Endothelial cell of umbilical vein (primary cell): Measurements from ENCODE around the gene MYADML2. TPM values are rescaled to one million over a fixed set of nuclear protein-coding genes. Genes with fewer than 3 reads are reported as not detected.

ENCODE experiments used
- BruUV-seq: library from RNA; stranded (reverse); fragments of 400-500 nt; replicated peaks from 2 replicates; lab custom pipeline; 2021; lab: Mats Ljungman, UMichigan
- CTCF ChIA-PET: fragments of 300-600, 350-600 bp; sonication (Branson Sonifier 250); formaldehyde crosslinking; loops from one replicate; lab custom pipeline; 2021; ENCODE audit warnings: antibody characterized with exemption, inconsistent platforms; lab: Charles Lee
- POLR2A ChIA-PET: fragments of 300-600, 350-600 bp; sonication (Branson Sonifier 250); formaldehyde crosslinking; loops from one replicate; lab custom pipeline; 2021; ENCODE audit warnings: antibody characterized with exemption, inconsistent platforms; lab: Charles Lee
- DNase-seq: peaks from one replicate; pipeline ENCODE4 v3.0.0-alpha.2; 2011; ENCODE audit warnings: low read depth, low spot score
- FAIRE-seq: peaks from 2 replicates; lab custom pipeline; 2011; peaks lifted over from hg19 to GRCh38; lab: Jason Lieb, UNC
- H2AFZ ChIP-seq: 2 replicates; pipeline ENCODE4 v1.6.0; 2012; ENCODE audit warnings: low read depth, low read length, control low read depth, inconsistent platforms
- H3K27ac ChIP-seq: 2 replicates; pipeline ENCODE4 v1.5.1; 2011; ENCODE audit warnings: low read depth, mild to moderate bottlenecking, control low read depth, low read length, moderate library complexity; ENCODE audit not compliant: insufficient read depth
- H3K27me3 ChIP-seq, 2 experiments: 2 replicates each; pipeline versions ENCODE4 v1.6.0 to v1.6.1; 2011; ENCODE audit warnings: low read length in 2 of 2, mixed read lengths in 1 of 2; ENCODE audit not compliant: control insufficient read depth in 2 of 2, insufficient read depth in 2 of 2
- H3K36me3 ChIP-seq, 2 experiments: 2 replicates in 1 of 2; 3 replicates in 1 of 2; pipeline ENCODE4 v1.5.1; 2011; ENCODE audit warnings: low read length in 2 of 2, mild to moderate bottlenecking in 1 of 2, moderate library complexity in 1 of 2; ENCODE audit not compliant: control insufficient read depth in 2 of 2, insufficient read depth in 2 of 2; ENCODE audit errors: extremely low read depth in 1 of 2
- H3K4me1 ChIP-seq: 3 replicates; pipeline ENCODE4 v1.5.1; 2011; ENCODE audit warnings: mild to moderate bottlenecking, low read length; ENCODE audit not compliant: control insufficient read depth, insufficient read depth; ENCODE audit errors: extremely low read depth
- H3K4me2 ChIP-seq: 2 replicates; pipeline ENCODE4 v1.6.1; 2011; ENCODE audit warnings: low read length, control low read depth, mixed read lengths; ENCODE audit not compliant: insufficient read depth
- H3K4me3 ChIP-seq, 3 experiments: fragments of 200-600 bp in 1 of 3; sonication (generic), shearing (Covaris generic) in 1 of 3; replicated peaks in 1 of 3; 2 replicates each; pipeline ENCODE4 v1.5.1; 2011 to 2016; ENCODE audit warnings: control low read depth in 3 of 3, low read length in 3 of 3, mild to moderate bottlenecking in 2 of 3, inconsistent platforms in 1 of 3, low read depth in 1 of 3, moderate library complexity in 1 of 3; ENCODE audit not compliant: insufficient read depth in 1 of 3
- H3K79me2 ChIP-seq: 2 replicates; pipeline ENCODE4 v1.6.0; 2012; ENCODE audit warnings: low read length, inconsistent platforms; ENCODE audit not compliant: control insufficient read depth, insufficient read depth
- H3K9ac ChIP-seq: replicated peaks from 2 replicates; pipeline ENCODE3; 2011; ENCODE audit warnings: low read length, control low read depth; ENCODE audit not compliant: insufficient read depth; ENCODE audit errors: extremely low read depth
- H3K9me1 ChIP-seq: replicated peaks from 3 replicates; pipeline ENCODE4 v1.6.0; 2011; ENCODE audit warnings: mild to moderate bottlenecking, low read length; ENCODE audit not compliant: control insufficient read depth, insufficient read depth; ENCODE audit errors: extremely low read depth
- H3K9me3 ChIP-seq: replicated peaks from 2 replicates; pipeline ENCODE4 v1.5.1; 2012; ENCODE audit warnings: low read length, inconsistent platforms; ENCODE audit not compliant: control insufficient read depth, insufficient read depth
- H4K20me1 ChIP-seq: replicated peaks from 2 replicates; pipeline ENCODE3; 2011; ENCODE audit warnings: mild to moderate bottlenecking, low read length; ENCODE audit not compliant: control insufficient read depth, insufficient read depth; ENCODE audit errors: extremely low read depth
- CTCF ChIP-seq, 2 donors: IDR thresholded peaks; 1 replicate in 1 of 2; 2 replicates in 1 of 2; pipeline ENCODE4 v1.5.1; 2011; ENCODE audit warnings: low read length in 2 of 2, mild to moderate bottlenecking in 2 of 2, moderate library complexity in 2 of 2, control low read depth in 1 of 2, inconsistent platforms in 1 of 2, low read depth in 1 of 2; ENCODE audit not compliant: insufficient read depth in 1 of 2; ENCODE audit errors: extremely low read depth in 1 of 2
- EZH2 ChIP-seq: IDR thresholded peaks from 2 replicates; pipeline ENCODE4 v1.6.1; 2012; ENCODE audit warnings: borderline replicate concordance, low read depth, mild to moderate bottlenecking, moderate library complexity, low read length, inconsistent platforms; ENCODE audit not compliant: severe bottlenecking
- FOS ChIP-seq: IDR thresholded peaks from 2 replicates; pipeline ENCODE4 v1.6.1; 2011; ENCODE audit warnings: mild to moderate bottlenecking, low read length, moderate library complexity, borderline replicate concordance; ENCODE audit not compliant: insufficient read depth
- GATA2 ChIP-seq: IDR thresholded peaks from 2 replicates; pipeline ENCODE4 v1.7.0; 2011; ENCODE audit warnings: low read depth, mild to moderate bottlenecking, moderate library complexity, mixed read lengths, low read length; ENCODE audit not compliant: insufficient read length, insufficient read depth
- JUN ChIP-seq: IDR thresholded peaks from 2 replicates; pipeline ENCODE4 v1.6.1; 2011; ENCODE audit warnings: borderline replicate concordance, low read depth; ENCODE audit not compliant: insufficient read length, insufficient read depth
- MYC ChIP-seq: IDR thresholded peaks from one replicate; pipeline ENCODE4 v1.6.1; 2011; ENCODE audit warnings: mild to moderate bottlenecking, low read depth, low read length
- POLR2A ChIP-seq: IDR thresholded peaks from 2 replicates; pipeline ENCODE4 v1.6.1; 2012; ENCODE audit warnings: low read depth, mild to moderate bottlenecking, control low read depth, low read length
- POLR2AphosphoS5 ChIP-seq: IDR thresholded peaks from 2 replicates; pipeline ENCODE4 v1.6.1; 2012; ENCODE audit warnings: low read depth, mild to moderate bottlenecking, control low read depth, low read length, moderate library complexity; ENCODE audit not compliant: insufficient read depth
- dilution Hi-C: fragments of 300-500 bp; cut with MboI; formaldehyde crosslinking; loops from one replicate; pipeline ENCODE4 v1.15.0; 2019; ENCODE audit warnings: low sequenced_read_pairs; ENCODE audit not compliant: extremely low pct_ligation_motif_present
- intact Hi-C: fragments of 100-400 bp; cut with micrococcal nuclease; formaldehyde crosslinking; loops from one replicate; pipeline ENCODE4 v1.10.0; 2022
- polyA plus RNA-seq, 4 experiments: library from polyadenylated mRNA; depleted of rRNA in 3 of 4; stranded (reverse) in 3 of 4; unstranded in 1 of 4; fragments of >200 nt; gene quantifications; 2 replicates each; pipeline versions ENCODE4 v1.2.1 to v1.2.3, GENCODE V29; 2011 to 2012; ENCODE audit warnings: missing spikeins in 1 of 4
- total RNA-seq: library from RNA; stranded (reverse); gene quantifications from 2 replicates; pipeline ENCODE4 v1.2.3, GENCODE V29; 2021
- TF ChIP-seq, protein P1 (sequence below): IDR thresholded peaks from 2 replicates; pipeline ENCODE4 v1.6.1; 2011; ENCODE audit not compliant: insufficient read depth, insufficient read length

Gene MYADML2
- total and polyA plus RNA-seq, 2 donors (not counting 3 experiments of a cell fraction or from before 2014, with no cell fraction given), result not detected

DNA sequence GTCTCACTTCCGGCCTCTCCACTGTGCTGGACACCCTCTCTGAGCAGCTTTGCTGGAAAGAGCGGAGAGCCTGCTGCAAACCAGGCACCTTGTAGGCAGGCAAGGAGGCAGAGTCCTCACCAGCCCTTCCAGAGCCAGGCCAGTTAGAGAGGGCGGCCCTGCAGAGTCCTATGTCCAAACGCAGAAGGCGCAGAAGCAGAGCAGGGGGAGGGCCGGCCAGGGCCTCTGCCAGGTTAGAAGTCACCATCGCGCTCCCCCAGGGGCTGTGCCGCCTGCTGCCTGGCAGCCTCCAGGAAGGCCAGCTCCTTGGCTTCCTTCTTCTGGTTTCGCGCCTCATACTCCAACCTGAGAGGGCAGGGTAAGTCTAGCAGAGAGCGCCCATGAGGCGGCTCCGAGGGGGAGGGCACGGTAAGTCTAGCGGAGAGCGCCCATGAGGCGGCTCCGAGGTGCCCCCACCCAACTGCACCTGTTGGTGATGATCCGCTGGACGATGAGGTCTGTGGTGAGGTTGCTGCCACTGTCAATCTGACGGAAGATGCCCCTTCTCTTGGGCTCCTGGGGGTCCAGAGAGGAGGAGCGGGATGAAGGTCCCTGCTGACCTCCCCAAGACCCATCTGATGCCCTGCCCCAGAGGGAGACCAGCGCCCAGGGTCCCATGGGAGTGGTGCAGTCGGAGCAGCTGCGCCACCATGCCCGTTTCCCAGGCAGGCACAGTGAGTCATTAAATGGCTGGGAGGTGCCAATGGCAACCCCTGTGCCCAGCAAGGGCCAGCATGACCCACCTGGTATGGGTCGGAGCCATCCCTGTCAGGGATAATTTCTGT, 42.2 kb downstream of the MYADML2 start:
- no peak for DNase-seq
- no peaks in the 10 kb centered on the region for H3K79me2 ChIP-seq
- no peak overlapping the region for H2AFZ ChIP-seq
- no peak overlapping the region for H3K9ac ChIP-seq
- POLR2A ChIA-PET, result interaction anchor here (0.6 kb wide), 1 partner anchor 12 kb away, joined by 8 read pairs; no protein-coding TSS in a partner anchor
- H3K9me3 ChIP-seq, result no peaks in the 10 kb centered on the region
- dilution Hi-C loops (no loop called here), intact Hi-C loops (no loop called here)
- H3K4me1 ChIP-seq, result peaks cover 3% of the 10 kb centered on the region
- TF ChIP-seq POLR2AphosphoS5 (no peak), JUN (no peak), FOS (no peak), GATA2 (no peak), CTCF (IDR thresholded peaks at IDR 0.05; ENCODE audit: extremely low read depth in 1 of 2, insufficient read depth in 1 of 2, low read depth in 1 of 2, low read length in 2 of 2) (no peak), MYC (no peak), POLR2A (no peak), EZH2 (no peak)
- TF ChIP-seq, protein P1, sequence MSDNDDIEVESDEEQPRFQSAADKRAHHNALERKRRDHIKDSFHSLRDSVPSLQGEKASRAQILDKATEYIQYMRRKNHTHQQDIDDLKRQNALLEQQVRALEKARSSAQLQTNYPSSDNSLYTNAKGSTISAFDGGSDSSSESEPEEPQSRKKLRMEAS, result no peak
- H3K36me3 ChIP-seq, result peaks cover 0 to 3% of the 10 kb centered on the region in 2 experiments
- no peak overlapping the region for H3K27ac ChIP-seq
- no peaks in the 10 kb centered on the region for H4K20me1 ChIP-seq
- BruUV-seq, result TSS peak; percentile 7
- no peaks in the 10 kb centered on the region for H3K9me1 ChIP-seq
- no peak overlapping the region for H3K4me2 ChIP-seq
- no peak for FAIRE-seq
- H3K27me3 ChIP-seq, result no peaks in the 10 kb centered on the region
- no peak overlapping the region for H3K4me3 ChIP-seq
- CTCF ChIA-PET, result interaction anchor here (1.7 kb wide), 1 partner anchor 11 kb away, joined by 4 read pairs; no protein-coding TSS in a partner anchor
